Measurements from ENCODE around the gene IPPK.

- TF ChIP-seq, protein P1, sequence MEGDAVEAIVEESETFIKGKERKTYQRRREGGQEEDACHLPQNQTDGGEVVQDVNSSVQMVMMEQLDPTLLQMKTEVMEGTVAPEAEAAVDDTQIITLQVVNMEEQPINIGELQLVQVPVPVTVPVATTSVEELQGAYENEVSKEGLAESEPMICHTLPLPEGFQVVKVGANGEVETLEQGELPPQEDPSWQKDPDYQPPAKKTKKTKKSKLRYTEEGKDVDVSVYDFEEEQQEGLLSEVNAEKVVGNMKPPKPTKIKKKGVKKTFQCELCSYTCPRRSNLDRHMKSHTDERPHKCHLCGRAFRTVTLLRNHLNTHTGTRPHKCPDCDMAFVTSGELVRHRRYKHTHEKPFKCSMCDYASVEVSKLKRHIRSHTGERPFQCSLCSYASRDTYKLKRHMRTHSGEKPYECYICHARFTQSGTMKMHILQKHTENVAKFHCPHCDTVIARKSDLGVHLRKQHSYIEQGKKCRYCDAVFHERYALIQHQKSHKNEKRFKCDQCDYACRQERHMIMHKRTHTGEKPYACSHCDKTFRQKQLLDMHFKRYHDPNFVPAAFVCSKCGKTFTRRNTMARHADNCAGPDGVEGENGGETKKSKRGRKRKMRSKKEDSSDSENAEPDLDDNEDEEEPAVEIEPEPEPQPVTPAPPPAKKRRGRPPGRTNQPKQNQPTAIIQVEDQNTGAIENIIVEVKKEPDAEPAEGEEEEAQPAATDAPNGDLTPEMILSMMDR (IDR thresholded peaks at IDR 0.05), result no peak
- TF ChIP-seq POLR2A (IDR thresholded peaks at IDR 0.05), result no peak
Observed at GRCh38 chr9:92714016-92714415, 44.1 kb upstream of the IPPK start.
